OCI-LY1 (cell line): ENCODE measurements around the gene GCG.
A peak's percentile ranks its signal among the peaks of the same experiment; 100 is the strongest.

ENCODE experiments used
- CTCF ChIP-seq: fragments of 200-600 bp; sonication (generic), shearing (Covaris generic); IDR thresholded peaks from 2 replicates; pipeline ENCODE4 v1.5.1; 2017; ENCODE audit warnings: mild to moderate bottlenecking, antibody characterized with exemption, low read length, moderate library complexity, mixed read lengths
- EZH2 ChIP-seq: fragments of 200-600 bp; sonication (generic), shearing (Covaris generic); IDR thresholded peaks from 2 replicates; pipeline ENCODE4 v1.8.0; 2017; ENCODE audit warnings: borderline replicate concordance, mixed run types, mild to moderate bottlenecking, antibody characterized with exemption, low read length, moderate library complexity, mixed read lengths

- TF ChIP-seq CTCF = peak; percentile 37; the same call in 1 of the 2 replicates
- TF ChIP-seq EZH2 = no peak
These were observed 8.1 kb downstream of the GCG start for GRCh38 chr2:162143969-162144368.
